ENCODE measurements around the gene CNOT11. TPM values are rescaled to one million over a fixed set of nuclear protein-coding genes. Genes with fewer than 3 reads are reported as not detected.

CNOT11 gene
- total and polyA plus RNA-seq, 2 of the 13 experiments (the other 11 are each of a cell fraction or from before 2014, with no cell fraction given) = 114 to 209 TPM

GRCh38 chr2:101253013-101253702 is 472 bp downstream of the CNOT11 start (continued):
- TF ChIP-seq ZNF609 (CRISPR knock-in tag; IDR thresholded peaks at IDR 0.05; ENCODE audit: borderline replicate concordance) = peak; percentile 36; the same call in 1 of the 2 replicates
- TF ChIP-seq ZNF33A (CRISPR knock-in tag; IDR thresholded peaks at IDR 0.05; ENCODE audit: borderline replicate concordance) = no peak
- TF ChIP-seq HMG20A (CRISPR knock-in tag; IDR thresholded peaks at IDR 0.05; ENCODE audit: borderline replicate concordance) = no peak
- TF ChIP-seq XBP1 (CRISPR knock-in tag; IDR thresholded peaks at IDR 0.05) = no peak
- TF ChIP-seq, protein P1, sequence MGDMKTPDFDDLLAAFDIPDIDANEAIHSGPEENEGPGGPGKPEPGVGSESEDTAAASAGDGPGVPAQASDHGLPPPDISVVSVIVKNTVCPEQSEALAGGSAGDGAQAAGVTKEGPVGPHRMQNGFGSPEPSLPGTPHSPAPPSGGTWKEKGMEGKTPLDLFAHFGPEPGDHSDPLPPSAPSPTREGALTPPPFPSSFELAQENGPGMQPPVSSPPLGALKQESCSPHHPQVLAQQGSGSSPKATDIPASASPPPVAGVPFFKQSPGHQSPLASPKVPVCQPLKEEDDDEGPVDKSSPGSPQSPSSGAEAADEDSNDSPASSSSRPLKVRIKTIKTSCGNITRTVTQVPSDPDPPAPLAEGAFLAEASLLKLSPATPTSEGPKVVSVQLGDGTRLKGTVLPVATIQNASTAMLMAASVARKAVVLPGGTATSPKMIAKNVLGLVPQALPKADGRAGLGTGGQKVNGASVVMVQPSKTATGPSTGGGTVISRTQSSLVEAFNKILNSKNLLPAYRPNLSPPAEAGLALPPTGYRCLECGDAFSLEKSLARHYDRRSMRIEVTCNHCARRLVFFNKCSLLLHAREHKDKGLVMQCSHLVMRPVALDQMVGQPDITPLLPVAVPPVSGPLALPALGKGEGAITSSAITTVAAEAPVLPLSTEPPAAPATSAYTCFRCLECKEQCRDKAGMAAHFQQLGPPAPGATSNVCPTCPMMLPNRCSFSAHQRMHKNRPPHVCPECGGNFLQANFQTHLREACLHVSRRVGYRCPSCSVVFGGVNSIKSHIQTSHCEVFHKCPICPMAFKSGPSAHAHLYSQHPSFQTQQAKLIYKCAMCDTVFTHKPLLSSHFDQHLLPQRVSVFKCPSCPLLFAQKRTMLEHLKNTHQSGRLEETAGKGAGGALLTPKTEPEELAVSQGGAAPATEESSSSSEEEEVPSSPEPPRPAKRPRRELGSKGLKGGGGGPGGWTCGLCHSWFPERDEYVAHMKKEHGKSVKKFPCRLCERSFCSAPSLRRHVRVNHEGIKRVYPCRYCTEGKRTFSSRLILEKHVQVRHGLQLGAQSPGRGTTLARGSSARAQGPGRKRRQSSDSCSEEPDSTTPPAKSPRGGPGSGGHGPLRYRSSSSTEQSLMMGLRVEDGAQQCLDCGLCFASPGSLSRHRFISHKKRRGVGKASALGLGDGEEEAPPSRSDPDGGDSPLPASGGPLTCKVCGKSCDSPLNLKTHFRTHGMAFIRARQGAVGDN (CRISPR knock-in tag; IDR thresholded peaks at IDR 0.05) = peak; percentile 82
- peak; percentile 16; the same call in 1 of the 2 replicates for TF ChIP-seq PBX3 (CRISPR knock-in tag; IDR thresholded peaks at IDR 0.05; ENCODE audit: borderline replicate concordance)
- TF ChIP-seq NFYC (CRISPR knock-in tag; IDR thresholded peaks at IDR 0.05) = no peak
- TF ChIP-seq SP1 (IDR thresholded peaks at IDR 0.05) = no peak
- no peak for TF ChIP-seq SP1 (CRISPR knock-in tag; IDR thresholded peaks at IDR 0.05)
- TF ChIP-seq CBX2 (IDR thresholded peaks at IDR 0.05; ENCODE audit: low read depth, low read length) = no peak
- TF ChIP-seq CBX2 (CRISPR knock-in tag; IDR thresholded peaks at IDR 0.05; ENCODE audit: low read depth) = peak; percentile 92; the same call in 1 of the 2 replicates
- peak; percentile 53; the same call in 1 of the 2 replicates for TF ChIP-seq SAFB2 (CRISPR knock-in tag; IDR thresholded peaks at IDR 0.05; ENCODE audit: borderline replicate concordance, low read depth)
- no peak for TF ChIP-seq NFIB (CRISPR knock-in tag; IDR thresholded peaks at IDR 0.05; ENCODE audit: borderline replicate concordance)
- no peak for TF ChIP-seq FOXJ3 (CRISPR knock-in tag; IDR thresholded peaks at IDR 0.05; ENCODE audit: borderline replicate concordance)
- TF ChIP-seq ZNF619 (CRISPR knock-in tag; IDR thresholded peaks at IDR 0.05) = 0 out of 2 replicates have a peak, but pooled peaks have one; percentile 6
- TF ChIP-seq, protein P2, sequence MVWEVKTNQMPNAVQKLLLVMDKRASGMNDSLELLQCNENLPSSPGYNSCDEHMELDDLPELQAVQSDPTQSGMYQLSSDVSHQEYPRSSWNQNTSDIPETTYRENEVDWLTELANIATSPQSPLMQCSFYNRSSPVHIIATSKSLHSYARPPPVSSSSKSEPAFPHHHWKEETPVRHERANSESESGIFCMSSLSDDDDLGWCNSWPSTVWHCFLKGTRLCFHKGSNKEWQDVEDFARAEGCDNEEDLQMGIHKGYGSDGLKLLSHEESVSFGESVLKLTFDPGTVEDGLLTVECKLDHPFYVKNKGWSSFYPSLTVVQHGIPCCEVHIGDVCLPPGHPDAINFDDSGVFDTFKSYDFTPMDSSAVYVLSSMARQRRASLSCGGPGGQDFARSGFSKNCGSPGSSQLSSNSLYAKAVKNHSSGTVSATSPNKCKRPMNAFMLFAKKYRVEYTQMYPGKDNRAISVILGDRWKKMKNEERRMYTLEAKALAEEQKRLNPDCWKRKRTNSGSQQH (CRISPR knock-in tag; IDR thresholded peaks at IDR 0.05; ENCODE audit: low read depth) = peak; percentile 13; the same call in 1 of the 2 replicates
- TF ChIP-seq ZBTB7B (CRISPR knock-in tag; IDR thresholded peaks at IDR 0.05) = 0 out of 2 replicates have a peak, but pooled peaks have one; percentile 27

All from HepG2 (cell line).